HG03045 (cell line): ENCODE results near the gene SNX12.
"Not testable (repeated sequence)": the region's sequence is repeated elsewhere in the genome, so short reads cannot be mapped to it uniquely, and the experiment has no call there.

Experiments
- ATAC-seq: cut with Tn5 transposase; IDR thresholded peaks from one replicate; pipeline ENCODE4 v1.9.1; 2021; ENCODE audit warnings: mild to moderate bottlenecking, moderate library complexity; ENCODE audit not compliant: unreplicated experiment

The SNX12 gene

DNA sequence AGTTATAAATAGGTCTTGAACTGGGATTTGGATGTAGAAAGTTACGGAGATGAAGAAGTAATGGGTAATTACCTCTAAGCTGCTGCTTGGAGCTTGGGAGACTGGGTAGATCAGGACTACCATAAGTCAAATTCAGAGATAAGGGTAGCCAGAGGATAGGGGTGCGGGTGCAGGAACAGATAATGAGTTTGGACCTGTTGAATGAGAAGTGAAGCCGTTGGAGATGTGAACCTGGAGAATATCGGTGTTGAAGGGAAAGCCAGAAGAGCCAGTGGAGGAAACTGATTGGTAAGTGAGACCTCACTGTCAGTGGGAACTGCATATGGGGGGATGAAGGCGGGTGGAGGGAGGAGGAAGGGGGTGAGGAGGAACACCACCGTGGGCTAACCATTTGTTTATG lies 26.9 kb upstream of the SNX12 start:
- ATAC-seq, result no peak

DNA sequence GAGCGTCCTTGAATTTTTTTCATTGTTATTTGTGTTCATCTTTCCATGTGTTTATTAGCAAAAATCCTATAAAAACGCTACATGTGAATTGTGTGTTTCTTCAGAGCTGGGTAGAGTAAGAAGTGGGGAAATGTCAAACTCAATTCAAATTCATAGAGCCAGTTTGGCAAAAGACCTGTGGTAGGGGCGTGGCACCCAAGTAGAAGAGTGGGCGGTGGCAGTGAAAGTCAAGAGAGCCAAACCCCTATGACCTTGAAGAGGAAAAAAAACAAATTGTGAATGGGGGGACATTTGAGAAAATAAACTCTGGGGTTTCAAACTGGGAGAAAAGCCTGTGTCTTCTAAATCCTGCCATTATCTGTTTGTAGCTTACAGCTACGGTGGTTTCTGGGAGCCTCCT lies 23.1 kb upstream of the SNX12 start:
- ATAC-seq, result no peak

DNA sequence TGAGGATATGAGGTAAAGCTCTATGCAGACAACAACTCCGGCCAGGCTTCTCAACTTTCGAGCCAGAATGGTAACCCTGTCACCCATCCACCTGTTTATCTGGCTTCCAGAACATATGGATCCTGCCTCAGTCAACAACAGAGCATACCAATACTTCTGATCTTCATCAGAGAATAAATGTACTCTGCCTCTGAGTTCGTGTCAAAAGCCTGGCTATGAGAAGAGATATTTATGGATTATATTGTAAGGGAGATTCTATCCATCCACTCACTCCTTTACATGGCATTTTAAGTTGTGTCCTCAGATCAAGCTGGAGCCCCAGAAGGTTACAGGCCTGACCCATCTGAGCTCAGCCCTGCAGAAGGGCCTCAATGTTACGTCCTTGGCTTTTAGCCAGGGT lies 17.8 kb upstream of the SNX12 start:
- ATAC-seq, result no peak

DNA sequence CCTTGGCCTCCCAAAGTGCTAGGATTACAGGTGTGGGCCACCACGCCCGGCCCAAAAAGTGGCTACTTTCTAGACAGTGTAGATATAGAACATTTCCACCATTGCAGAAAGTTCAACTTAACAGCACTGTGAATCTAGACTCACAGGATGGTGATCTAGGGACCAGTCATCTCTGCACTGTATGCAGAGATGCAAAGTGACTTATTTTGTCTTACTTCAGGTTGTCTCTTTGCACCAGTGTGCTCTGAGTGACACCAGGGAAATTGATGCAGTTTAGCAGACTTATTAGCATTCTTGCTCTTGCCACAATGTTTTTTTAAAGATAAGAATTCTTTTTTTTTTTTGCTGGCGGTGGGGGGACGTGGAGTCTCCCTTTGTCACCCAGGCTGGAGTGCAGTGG lies 14.7 kb upstream of the SNX12 start:
- ATAC-seq, result no peak

DNA sequence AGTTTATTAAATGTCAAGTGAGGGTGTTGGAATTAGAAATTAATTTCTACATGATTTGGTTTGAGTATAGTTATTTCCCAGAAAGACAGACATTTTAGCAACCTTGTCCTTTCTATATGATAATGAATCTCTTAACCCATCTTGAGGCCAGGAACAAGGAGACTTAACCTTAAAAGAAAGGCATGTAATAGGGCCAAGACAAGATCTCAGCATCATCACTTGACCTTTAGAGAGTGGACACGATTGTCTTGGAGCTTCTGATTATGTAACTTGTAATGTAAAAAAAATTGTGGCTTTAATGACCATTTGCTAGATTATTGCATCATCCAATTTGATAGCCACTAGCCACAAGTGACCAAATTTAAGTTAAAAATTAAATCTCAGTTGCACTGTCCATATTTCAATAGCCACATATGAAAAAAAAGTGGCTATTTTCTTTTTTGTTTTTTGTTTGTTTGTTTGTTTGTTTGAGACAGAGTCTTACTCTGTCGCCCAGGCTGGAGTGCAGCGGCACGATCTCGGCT lies 14.1 kb upstream of the SNX12 start:
- ATAC-seq, result no peak

DNA sequence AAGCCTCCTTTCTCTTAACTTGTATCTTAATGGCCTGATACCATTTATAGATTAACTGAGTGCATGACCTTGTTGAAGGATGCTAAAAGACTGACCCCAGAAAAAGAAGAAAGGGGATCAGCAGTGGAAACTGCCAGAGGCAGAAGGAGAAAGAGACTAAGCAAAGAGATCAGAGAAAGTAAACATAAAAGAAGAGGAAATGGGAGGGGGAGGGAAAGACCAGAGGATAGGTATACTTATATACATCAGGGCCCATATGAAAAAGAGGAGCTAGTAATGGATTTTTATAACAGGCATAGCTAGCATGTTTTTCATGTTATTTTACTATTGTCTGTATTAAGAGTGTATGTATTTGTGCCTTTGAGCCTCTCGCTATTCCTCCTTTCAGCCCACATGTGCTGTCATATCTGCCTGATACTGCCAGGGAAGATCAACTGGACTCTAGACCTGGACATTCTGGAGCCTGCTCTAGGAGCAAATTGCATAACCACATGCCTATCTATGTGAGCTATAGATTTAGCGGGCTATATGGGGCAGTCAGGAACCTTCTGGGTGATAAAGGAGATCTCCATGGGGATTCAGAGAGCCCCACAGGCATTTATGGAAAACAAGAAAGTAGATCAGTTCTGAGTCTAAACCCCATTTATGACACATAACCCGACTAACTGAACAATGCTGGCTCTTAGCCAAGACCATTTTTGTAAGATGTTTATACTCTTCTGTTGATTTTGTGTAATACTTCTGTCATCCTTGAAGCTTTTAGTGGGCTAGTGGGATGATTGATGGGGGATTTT lies 13.4 kb upstream of the SNX12 start:
- no peak for ATAC-seq

DNA sequence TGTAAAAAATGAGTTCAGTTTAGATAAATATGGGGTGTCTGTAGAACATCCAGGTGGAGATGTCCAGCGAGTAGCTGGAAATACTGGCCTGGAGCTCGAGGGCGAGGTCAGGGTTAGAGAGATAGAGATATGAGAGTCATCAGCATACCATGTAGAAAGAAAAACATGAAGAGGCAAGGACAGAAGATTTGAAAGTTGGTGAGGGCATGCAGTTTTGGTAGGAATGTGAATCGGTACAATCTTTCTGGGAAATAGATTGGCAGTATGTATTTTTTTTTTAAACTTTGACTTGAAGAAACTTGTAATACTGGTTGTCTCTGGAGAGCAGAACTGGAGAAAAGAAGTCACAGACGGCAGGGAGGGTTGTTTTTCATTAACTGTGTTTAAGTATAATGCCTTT lies 2.4 kb upstream of the SNX12 start:
- no peak for ATAC-seq

DNA sequence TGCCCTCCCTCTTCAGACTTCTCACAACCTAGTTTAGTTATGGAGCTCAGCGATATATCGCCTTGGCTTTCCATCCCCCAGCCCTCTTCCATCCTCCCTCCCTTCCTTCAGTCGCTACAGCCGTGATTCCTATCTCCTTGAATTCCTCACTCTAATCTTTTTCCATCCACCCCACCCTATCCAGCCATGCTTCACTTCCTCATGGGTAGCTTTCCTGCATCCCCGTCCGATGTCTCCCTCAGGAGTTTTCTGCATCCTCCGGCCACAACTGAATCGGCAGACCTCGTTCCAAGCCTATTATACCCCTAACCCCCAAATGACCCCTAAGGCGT lies 456 bp downstream of the SNX12 start:
- no peak for ATAC-seq

DNA sequence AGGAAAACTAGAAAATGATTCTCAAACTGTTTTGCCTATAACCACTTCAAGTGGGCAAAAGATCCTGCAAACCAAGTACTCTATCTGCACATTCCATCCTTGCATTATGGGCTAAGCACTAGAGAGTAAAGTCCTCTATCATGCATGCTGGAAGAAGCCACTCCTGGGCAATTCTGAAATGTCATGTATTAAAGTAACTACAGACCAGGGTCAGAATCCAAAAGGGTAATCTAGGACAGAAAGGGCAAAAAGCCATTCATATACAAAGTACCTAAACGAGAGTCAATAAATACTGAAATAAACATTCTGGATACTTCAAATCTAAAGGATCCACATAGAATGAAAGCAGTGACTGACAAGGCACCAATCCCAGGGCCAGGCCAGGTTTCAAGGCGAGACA lies 1.0 kb downstream of the SNX12 start:
- no peak for ATAC-seq

DNA sequence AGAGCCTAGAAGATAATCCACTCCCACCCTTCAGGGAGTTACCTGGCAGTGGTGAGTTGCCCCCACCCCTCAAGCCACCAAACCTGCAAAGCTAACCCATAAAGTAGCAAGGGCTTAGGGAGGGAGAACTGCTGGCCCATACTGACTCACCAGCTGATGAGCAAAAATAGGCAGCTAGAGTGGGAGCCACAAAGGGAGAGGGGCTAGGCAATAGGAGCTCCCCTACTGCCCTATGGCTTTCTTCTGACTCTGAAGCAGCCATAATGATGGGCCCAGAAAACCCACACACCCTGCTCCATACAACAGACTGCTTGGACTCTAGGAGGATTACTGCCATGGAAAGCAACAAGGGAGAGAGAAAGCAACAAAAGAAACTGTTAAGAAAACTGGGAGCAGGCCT lies 8.0 kb downstream of the SNX12 start:
- no peak for ATAC-seq

DNA sequence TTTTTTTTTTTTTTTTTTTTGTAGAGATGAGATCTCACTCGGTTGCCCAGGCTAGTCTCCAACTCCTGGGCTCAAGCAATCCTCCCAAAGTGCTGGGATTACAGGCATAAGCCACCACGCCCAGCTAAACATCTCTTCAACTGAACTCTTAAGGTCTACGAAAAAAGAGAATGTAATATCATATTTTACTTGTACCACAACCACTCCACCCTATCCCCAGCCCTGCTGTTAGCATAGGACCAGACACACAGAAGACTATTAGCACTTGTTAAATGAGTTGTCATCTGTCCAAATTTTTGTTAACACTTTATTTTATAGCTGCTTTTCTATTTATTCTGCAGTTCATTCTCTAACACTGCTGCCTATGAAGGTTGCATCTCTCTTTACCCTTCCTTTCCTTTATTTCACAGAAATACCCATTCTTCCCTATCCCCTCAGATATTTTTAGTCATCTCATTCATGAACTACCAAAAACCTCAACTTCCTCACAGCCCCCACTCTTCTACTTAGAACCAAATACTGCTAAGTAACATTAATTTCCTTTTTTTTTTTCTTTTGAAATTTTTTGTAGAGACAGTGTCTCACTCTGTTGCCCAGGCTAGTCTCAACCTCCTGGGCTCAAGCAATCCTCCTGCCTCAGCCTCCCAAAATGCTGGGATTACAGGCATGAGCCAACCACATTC lies 10.1 kb downstream of the SNX12 start:
- no peak for ATAC-seq

DNA sequence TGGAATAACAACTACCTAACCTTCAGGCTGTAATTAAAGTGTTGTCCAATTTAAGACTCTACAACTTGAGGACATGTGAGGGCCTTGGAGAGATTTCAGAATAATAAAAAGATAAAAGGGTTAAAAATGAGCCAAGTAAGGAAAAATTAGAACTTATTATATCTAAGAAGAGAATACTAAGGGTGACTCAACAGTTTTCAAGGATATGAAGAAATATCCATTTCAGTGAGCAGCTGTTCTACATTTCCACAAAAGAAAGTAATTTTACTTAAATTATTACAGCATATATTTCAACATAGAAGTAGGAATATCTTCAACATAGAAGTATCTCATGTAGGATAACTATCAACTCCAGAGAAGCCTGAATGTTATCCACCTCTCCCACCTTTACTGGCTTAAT lies 11.3 kb downstream of the SNX12 start:
- no peak for ATAC-seq

DNA sequence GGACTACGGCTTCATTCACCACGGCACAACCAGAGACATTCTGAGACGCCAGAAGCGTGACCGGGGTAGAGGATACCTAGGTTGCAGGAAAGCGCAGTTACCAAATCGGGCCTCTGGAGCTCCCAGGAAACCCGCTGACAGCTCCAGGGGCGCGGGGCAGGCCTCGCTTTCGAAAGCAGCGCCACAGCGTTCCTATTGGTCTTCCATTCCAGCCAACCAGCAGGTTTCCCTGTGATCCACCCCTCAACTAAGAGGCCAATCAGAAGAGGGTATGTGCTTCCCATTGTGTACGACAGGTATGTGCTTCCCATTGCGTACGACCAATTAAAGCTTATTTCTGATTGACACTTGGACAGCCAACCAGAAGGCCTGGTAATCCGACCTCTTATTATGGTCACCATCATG lies 14.9 kb downstream of the SNX12 start:
- peak; percentile 99 for ATAC-seq

DNA sequence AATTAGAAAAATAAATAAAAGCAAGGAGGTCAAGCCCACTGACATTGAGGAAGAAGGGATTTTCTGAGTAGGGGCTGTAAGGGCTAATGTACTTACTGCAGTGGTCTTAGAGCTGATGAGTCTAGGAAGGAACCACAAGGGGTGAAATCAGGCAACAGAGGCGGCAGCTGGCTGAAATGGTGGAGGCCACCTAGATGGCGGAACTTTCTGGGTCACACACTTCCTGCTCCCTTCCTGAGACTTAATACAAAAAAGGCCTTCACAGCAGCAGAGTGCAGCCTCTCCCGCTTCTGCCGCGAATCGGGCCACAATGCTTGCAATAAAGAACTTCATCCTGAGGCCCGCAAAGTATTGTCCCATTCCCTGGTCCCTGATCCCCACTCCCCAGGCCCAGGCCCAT lies 15.4 kb downstream of the SNX12 start:
- peak; percentile 18 for ATAC-seq

DNA sequence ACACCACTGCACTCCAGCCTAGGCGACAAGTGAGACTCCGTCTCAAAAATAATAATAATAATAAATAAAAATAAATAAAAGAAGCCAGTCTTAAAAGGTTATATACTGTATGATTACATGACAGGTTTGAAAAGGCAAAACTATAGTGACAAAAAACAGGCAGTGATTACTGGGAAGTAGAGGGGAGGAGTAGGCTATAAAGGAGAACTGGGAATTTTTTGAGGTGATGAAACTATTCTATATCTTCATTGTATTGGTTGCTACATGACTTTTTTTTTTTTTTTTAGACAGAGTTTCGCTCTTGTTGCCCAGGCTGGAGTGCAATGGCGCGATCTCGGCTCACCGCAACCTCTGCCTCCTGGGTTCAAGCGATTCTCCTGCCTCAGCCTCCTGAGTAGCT lies 20.2 kb downstream of the SNX12 start:
- ATAC-seq, result not testable (repeated sequence)

DNA sequence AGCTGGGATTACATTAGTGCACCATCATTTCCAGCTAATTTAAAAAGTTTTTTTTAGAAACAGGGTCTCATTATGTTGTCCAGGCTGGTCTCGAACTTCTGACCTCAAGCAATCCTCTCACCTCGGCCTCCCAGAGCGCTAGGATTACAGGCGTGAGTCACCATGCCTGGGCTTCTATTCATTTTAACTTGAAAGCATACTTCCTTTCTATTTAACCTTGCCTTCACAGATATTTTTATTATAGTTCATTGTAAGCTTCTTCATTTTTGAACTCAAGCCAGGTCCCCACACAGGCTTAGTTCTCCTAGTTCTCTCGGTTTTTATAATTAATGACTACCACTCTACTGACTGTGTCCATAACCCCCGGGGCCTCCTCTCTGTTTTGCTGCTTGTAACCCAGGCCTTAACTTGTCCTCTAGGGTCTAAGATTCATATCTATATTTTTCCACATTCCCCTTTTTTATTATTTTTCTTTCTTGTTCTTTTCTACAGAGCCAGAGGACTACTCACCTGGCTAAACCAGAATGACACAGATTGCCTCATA lies 50.7 kb downstream of the SNX12 start:
- ATAC-seq, result no peak
